ENCODE results near the gene NFE2. TPM values are rescaled to one million over a fixed set of nuclear protein-coding genes. Genes with fewer than 3 reads are reported as not detected.

Gene NFE2
- total and polyA plus RNA-seq, 4 donors: 3.5 to 38.5 (median 7.4) TPM

- Histone ChIP-seq H3K27me3 (ENCODE audit: control insufficient read depth in 3 of 3, insufficient read depth in 3 of 3, low read length in 2 of 3) (no peaks in the 10 kb centered on the region), H3K27ac (ENCODE audit: low read depth in 1 of 2, low read length in 1 of 2) (no peak overlapping the region), H3K9me3 (ENCODE audit: control insufficient read depth in 4 of 4, insufficient read depth in 3 of 4, low read length in 3 of 4) (no peaks in the 10 kb centered on the region), H3K4me1 (ENCODE audit: control insufficient read depth in 5 of 5, insufficient read depth in 5 of 5, low read length in 5 of 5) (peaks cover 0 to 16% (median 9%) of the 10 kb centered on the region in 5 donors), H3K36me3 (ENCODE audit: control insufficient read depth in 4 of 4, insufficient read depth in 4 of 4, low read length in 4 of 4) (peaks cover 0 to 3% (median 0%) of the 10 kb centered on the region in 4 donors), H3K9ac (ENCODE audit: insufficient read depth in 1 of 2, low read length in 2 of 2) (no peak overlapping the region), H3K4me3 (no peak overlapping the region)
- DNase-seq (no peak), ATAC-seq (ENCODE audit: insufficient read depth, low FRiP score) (no peak)
- WGBS, 2 donors: 96 to 99% methylated on average over 2 of the region's 2 CpGs
- TF ChIP-seq CTCF (IDR thresholded peaks at IDR 0.05; ENCODE audit: control extremely low read depth, extremely low read depth): no peak
Observed at GRCh38 chr12:54266852-54267251, 34.0 kb downstream of the NFE2 start.

- DNase-seq (no peak), ATAC-seq (ENCODE audit: insufficient read depth, low FRiP score) (no peak)
- no peak for TF ChIP-seq CTCF (IDR thresholded peaks at IDR 0.05; ENCODE audit: control extremely low read depth, extremely low read depth)
- H3K4me1 ChIP-seq (ENCODE audit: control insufficient read depth in 5 of 5, insufficient read depth in 5 of 5, low read length in 5 of 5): peaks cover 0 to 25% (median 12%) of the 10 kb centered on the region in 5 donors
- H3K27me3 ChIP-seq (ENCODE audit: control insufficient read depth in 3 of 3, insufficient read depth in 3 of 3, low read length in 2 of 3): no peaks in the 10 kb centered on the region
- H3K4me3 ChIP-seq: no peak overlapping the region
- no peaks in the 10 kb centered on the region for H3K9me3 ChIP-seq (ENCODE audit: control insufficient read depth in 4 of 4, insufficient read depth in 3 of 4, low read length in 3 of 4)
- H3K27ac ChIP-seq (ENCODE audit: low read depth in 1 of 2, low read length in 1 of 2): no peak overlapping the region
- 93 to 94% methylated on average over 4 of the region's 4 CpGs for WGBS, 2 donors
- H3K9ac ChIP-seq (ENCODE audit: insufficient read depth in 1 of 2, low read length in 2 of 2): no peak overlapping the region
- peaks cover 0 to 3% (median 0%) of the 10 kb centered on the region in 4 donors for H3K36me3 ChIP-seq (ENCODE audit: control insufficient read depth in 4 of 4, insufficient read depth in 4 of 4, low read length in 4 of 4)
Observed at GRCh38 chr12:54265364-54265812, 35.4 kb downstream of the NFE2 start.

DNA sequence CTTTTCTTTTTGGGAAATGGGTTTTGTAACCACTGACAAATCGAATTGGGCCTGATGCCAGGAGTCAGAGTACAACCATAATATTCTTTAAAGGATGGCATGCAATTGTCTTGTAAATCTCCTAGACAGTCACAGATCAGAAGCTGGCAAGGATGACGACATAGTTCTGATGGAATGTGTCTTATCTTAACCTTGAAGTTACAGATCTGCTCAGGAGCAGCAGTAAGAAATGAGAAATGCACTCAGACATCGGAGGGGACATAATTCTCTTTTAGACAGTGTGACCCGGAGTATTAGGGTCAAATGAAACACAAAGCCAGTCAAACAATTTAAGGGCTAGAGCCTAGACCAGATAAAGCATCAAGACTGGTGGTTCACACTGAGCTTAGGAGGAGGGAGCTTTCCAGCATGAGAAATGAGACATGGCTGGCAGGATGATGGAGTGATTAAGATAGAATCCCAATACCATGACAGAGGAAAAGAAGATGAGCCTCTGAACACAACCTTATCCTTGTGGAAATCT is 38.4 kb downstream of the NFE2 start:
- no peaks in the 10 kb centered on the region for H3K27me3 ChIP-seq (ENCODE audit: control insufficient read depth in 3 of 3, insufficient read depth in 3 of 3, low read length in 2 of 3)
- TF ChIP-seq CTCF (IDR thresholded peaks at IDR 0.05; ENCODE audit: control extremely low read depth, extremely low read depth): no peak
- peak overlapping the region in 1 of 2 donors; percentile 58 for H3K9ac ChIP-seq (ENCODE audit: insufficient read depth in 1 of 2, low read length in 2 of 2)
- ATAC-seq (ENCODE audit: insufficient read depth, low FRiP score) (no peak), DNase-seq (peak in 2 of 3 donors; percentile 31 to 40)
- H3K4me3 ChIP-seq: no peak overlapping the region
- H3K27ac ChIP-seq (ENCODE audit: low read depth in 1 of 2, low read length in 1 of 2): peak overlapping the region in 1 of 2 donors; percentile 25
- peaks cover 0 to under 1% (median 0%) of the 10 kb centered on the region in 4 donors for H3K36me3 ChIP-seq (ENCODE audit: control insufficient read depth in 4 of 4, insufficient read depth in 4 of 4, low read length in 4 of 4)
- peaks cover 0 to 49% (median 17%) of the 10 kb centered on the region in 5 donors for H3K4me1 ChIP-seq (ENCODE audit: control insufficient read depth in 5 of 5, insufficient read depth in 5 of 5, low read length in 5 of 5)
- no peaks in the 10 kb centered on the region for H3K9me3 ChIP-seq (ENCODE audit: control insufficient read depth in 4 of 4, insufficient read depth in 3 of 4, low read length in 3 of 4)
- WGBS, 2 donors: 33 to 39% methylated on average over 4 of the region's 4 CpGs
